Immature natural killer cell (primary cell): ENCODE results near the gene VPS33B. TPM values are rescaled to one million over a fixed set of nuclear protein-coding genes. Genes with fewer than 3 reads are reported as not detected.
A peak's percentile ranks its signal among the peaks of the same experiment; 100 is the strongest.
"Not testable (repeated sequence)": the region's sequence is repeated elsewhere in the genome, so short reads cannot be mapped to it uniquely, and the experiment has no call there.

Experiments
- DNase-seq, 3 donors: peaks; one replicate each; pipeline ENCODE4 v3.0.0; 2022; ENCODE audit warnings: mixed read lengths in 1 of 3
- H3K27ac Mint-ChIP-seq, 6 donors: one replicate each; pipeline ENCODE4 v1.8.0; 2020; ENCODE audit warnings: mixed read lengths in 6 of 6, mild to moderate bottlenecking in 5 of 6, inconsistent platforms in 4 of 6, moderate library complexity in 3 of 6
- H3K27me3 Mint-ChIP-seq, 3 donors: one replicate each; pipeline ENCODE4 v1.8.0; 2020 to 2021; ENCODE audit warnings: low read depth in 3 of 3, mild to moderate bottlenecking in 3 of 3, mixed read lengths in 3 of 3, moderate library complexity in 3 of 3, inconsistent platforms in 1 of 3
- H3K36me3 Mint-ChIP-seq, 3 donors: one replicate each; pipeline ENCODE4 v1.8.0; 2020; ENCODE audit warnings: mixed read lengths in 3 of 3, inconsistent platforms in 2 of 3, mild to moderate bottlenecking in 2 of 3
- H3K4me1 Mint-ChIP-seq, 2 donors: one replicate each; pipeline ENCODE4 v1.8.0; 2020; ENCODE audit warnings: inconsistent platforms in 2 of 2, mild to moderate bottlenecking in 2 of 2, mixed read lengths in 2 of 2, moderate library complexity in 1 of 2
- H3K4me3 Mint-ChIP-seq, 5 donors: one replicate each; pipeline ENCODE4 v1.8.0; 2020; ENCODE audit warnings: mild to moderate bottlenecking in 5 of 5, mixed read lengths in 5 of 5, inconsistent platforms in 3 of 5, moderate library complexity in 3 of 5
- H3K9me3 Mint-ChIP-seq, 6 donors: one replicate each; pipeline ENCODE4 v1.8.0; 2020; ENCODE audit warnings: mild to moderate bottlenecking in 6 of 6, mixed read lengths in 6 of 6, inconsistent platforms in 4 of 6, moderate library complexity in 3 of 6
- polyA plus RNA-seq, 3 donors: library from polyadenylated mRNA; unstranded; fragments of 300-500 nt; fragmentation: Illumina TruSeq; gene quantifications; one replicate each; pipeline ENCODE4 v1.2.3, GENCODE V29; 2021

The VPS33B gene
- polyA plus RNA-seq, 3 donors from 2014 or later, result 4.2 to 10.5 (median 4.7) TPM

DNA sequence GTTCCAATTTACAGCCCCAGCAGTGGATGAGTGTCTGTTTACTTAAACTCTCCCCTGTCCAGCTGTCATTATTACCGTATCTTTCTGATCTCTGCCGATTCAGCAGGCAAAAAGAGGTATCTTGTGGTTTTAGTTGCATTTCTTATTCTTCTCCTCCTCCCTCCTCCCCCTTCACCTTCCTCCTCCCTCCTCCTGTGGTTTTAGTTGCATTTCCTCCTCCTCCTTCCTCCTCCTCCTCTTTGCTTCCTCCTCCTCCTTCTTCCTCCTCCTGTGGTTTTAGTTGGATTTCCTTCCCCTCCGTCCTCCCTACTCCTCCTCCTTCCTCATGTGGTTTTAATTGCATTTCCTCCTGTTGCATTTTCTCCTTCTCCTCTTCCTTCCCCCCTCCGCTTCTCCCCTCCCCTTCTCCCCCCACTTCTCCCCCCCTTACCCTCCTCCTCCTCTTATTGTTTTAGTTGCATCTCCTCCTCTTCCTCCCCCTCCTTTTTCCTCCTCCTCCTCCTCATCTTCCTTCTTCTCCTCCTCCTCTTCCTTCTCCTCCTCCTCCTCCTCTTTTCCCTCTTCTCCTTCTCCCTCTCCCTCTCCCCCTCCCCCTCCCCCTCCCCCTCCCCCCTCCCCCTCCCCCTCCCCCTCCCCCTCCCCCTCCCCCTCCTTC is 25.3 kb upstream of the VPS33B start:
- peaks cover 0 to 9% (median 7%) of the 10 kb centered on the region in 3 donors for H3K27me3 Mint-ChIP-seq
- no peak for DNase-seq
- H3K4me3 Mint-ChIP-seq, result peak overlapping the region in 3 of 5 donors; percentile 41 to 71 (median 50)
- H3K36me3 Mint-ChIP-seq, result no peaks in the 10 kb centered on the region
- H3K9me3 Mint-ChIP-seq, result no peaks in the 10 kb centered on the region
- H3K4me1 Mint-ChIP-seq, result peaks cover 15 to 17% of the 10 kb centered on the region in 2 donors
- H3K27ac Mint-ChIP-seq, result peak overlapping the region in 3 of 6 donors; percentile 20 to 31 (median 20)

- not testable (repeated sequence) for H3K36me3 Mint-ChIP-seq, H3K9me3 Mint-ChIP-seq, H3K27ac Mint-ChIP-seq, H3K4me3 Mint-ChIP-seq, DNase-seq, H3K27me3 Mint-ChIP-seq
- peaks cover 15 to 17% of the 10 kb centered on the region in 2 donors for H3K4me1 Mint-ChIP-seq
Measured at GRCh38 chr15:91046056-91046455, 23.7 kb upstream of the VPS33B start.

DNA sequence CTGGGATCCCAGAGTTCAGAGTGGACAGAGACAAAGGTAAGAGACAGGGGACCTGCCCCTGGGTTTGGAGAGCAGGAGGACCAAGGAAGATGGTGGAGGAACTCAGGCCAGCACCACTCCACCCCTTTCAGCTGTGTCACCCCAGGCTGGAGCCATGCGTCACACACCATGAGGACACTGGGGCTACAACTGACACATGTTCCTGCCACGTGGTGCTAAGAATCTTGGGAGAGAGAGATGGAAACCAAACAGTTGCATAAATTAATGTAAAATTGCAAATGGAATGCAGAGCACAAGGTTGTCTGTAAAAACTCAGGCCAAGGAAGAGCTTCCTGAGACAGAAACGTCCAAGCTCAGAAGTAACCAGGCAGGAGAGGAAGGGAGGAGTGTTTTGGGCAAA is 22.7 kb upstream of the VPS33B start:
- DNase-seq, result no peak
- Mint-ChIP-seq H3K36me3 (no peaks in the 10 kb centered on the region), H3K4me1 (peaks cover 15 to 17% of the 10 kb centered on the region in 2 donors), H3K27me3 (peaks cover 0 to 4% (median 3%) of the 10 kb centered on the region in 3 donors), H3K27ac (peak overlapping the region in 1 of 6 donors; percentile 9), H3K4me3 (no peak overlapping the region), H3K9me3 (no peaks in the 10 kb centered on the region)

GRCh38 chr15:91043202-91043874 is 20.9 kb upstream of the VPS33B start:
- Mint-ChIP-seq H3K9me3 (peaks cover 0 to 1% (median 0%) of the 10 kb centered on the region in 6 donors), H3K27ac (no peak overlapping the region), H3K27me3 (peaks cover 0 to 3% (median 3%) of the 10 kb centered on the region in 3 donors), H3K4me1 (peaks cover 10 to 15% of the 10 kb centered on the region in 2 donors), H3K4me3 (no peak overlapping the region), H3K36me3 (no peaks in the 10 kb centered on the region)
- DNase-seq, result no peak

- no peak for DNase-seq
- Mint-ChIP-seq H3K36me3 (no peaks in the 10 kb centered on the region), H3K27ac (no peak overlapping the region), H3K9me3 (peaks cover 0 to 1% (median 0%) of the 10 kb centered on the region in 6 donors), H3K4me1 (no peaks in the 10 kb centered on the region), H3K27me3 (peaks cover 0 to 3% (median 3%) of the 10 kb centered on the region in 3 donors), H3K4me3 (no peak overlapping the region)
Measured at GRCh38 chr15:91040856-91041255, 18.5 kb upstream of the VPS33B start.

DNA sequence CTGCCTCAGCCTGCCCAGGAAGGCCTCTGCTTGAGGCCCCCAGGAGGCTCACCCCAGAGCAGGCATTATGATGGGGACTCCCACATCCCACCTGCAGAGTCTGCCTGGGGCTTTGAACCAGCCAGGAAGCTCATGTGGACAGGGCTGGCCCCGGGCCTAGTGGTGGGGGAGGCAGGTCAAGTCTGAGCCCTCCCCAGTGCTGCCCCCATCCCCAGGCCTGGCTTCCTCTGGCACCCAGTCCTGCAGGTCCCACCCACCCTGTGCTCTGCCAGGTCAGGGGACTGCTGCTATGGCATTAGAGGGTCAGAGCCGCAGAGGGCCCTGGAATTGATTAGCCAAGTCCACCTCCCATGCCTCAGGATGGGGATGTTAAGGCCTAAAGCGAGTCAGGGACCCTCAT is 17.6 kb upstream of the VPS33B start:
- no peaks in the 10 kb centered on the region for H3K36me3 Mint-ChIP-seq
- peaks cover 0 to 5% (median 1%) of the 10 kb centered on the region in 3 donors for H3K27me3 Mint-ChIP-seq
- H3K4me1 Mint-ChIP-seq, result no peaks in the 10 kb centered on the region
- no peak overlapping the region for H3K4me3 Mint-ChIP-seq
- H3K9me3 Mint-ChIP-seq, result peaks cover 0 to 1% (median 0%) of the 10 kb centered on the region in 6 donors
- no peak for DNase-seq
- no peak overlapping the region for H3K27ac Mint-ChIP-seq

DNA sequence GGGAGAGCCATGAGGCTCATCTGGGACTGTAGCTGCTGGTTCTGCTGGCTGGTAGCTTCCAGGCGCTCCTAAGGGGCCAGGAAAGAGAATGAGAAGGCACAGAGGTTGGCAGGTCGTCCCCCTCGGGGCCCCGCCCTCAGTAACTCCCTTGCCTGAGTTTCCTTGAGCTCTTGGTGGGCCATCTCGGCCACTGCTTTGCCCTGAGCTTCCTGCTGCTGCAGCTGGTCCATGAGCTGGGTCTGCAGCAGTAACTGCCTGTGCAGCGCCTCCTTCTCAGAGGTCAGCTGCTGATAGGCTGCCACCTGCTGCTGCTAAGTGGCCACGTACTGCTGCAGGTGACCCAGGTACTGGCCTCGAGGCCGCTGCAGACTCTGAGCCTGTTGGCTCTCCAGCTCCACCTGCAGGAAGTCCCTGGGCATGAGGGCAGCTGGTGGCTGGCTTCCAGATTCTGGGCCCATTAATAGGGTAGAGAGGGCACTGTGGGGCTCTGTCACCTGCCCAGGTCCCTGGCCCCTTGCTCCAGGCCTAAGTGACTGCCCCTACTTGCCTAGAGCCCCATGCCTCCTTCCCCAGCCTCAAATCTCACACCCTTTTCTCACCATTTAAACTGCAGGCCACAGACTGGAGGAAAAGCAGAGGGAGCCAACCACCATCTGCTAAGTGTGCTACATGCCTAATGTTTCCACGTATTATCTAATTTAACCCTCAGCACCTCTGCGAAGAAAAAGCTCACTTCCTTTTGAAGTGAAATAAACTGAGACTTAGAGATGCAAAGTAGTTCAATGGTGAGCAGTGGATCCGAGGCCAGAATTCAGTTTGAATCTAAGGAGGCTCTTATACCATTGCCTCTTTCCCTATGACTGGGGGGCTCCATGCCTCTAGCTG is 10.8 kb upstream of the VPS33B start:
- Mint-ChIP-seq H3K4me3 (no peak overlapping the region), H3K4me1 (peaks cover 1 to 7% of the 10 kb centered on the region in 2 donors), H3K27me3 (peaks cover 1 to 8% (median 3%) of the 10 kb centered on the region in 3 donors), H3K36me3 (no peaks in the 10 kb centered on the region), H3K9me3 (no peaks in the 10 kb centered on the region), H3K27ac (peak overlapping the region in 1 of 6 donors; percentile 80)
- peak; percentile 28 to 38 (median 30) for DNase-seq

DNA sequence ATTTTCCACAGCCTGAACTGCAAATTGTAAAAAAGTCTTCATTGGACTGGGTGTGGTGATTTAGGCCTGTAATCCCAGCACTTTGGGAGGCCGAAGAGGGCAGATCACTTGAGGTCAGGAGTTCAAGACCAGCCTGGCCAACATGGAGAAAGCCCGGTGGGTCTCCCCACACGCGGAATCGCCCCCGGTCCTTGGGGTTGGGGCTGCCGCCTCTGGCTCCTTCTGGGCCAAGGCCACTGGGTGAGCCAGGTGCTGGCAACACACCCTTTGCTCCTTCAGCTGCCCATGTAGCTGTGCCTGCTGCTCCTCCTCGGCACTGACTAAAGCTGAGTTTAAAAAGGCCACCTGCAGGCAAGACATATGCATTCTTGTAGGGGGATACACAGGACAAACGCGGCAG is 9.4 kb upstream of the VPS33B start:
- no peak for DNase-seq
- H3K27me3 Mint-ChIP-seq, result peaks cover 1 to 8% (median 3%) of the 10 kb centered on the region in 3 donors
- H3K9me3 Mint-ChIP-seq, result no peaks in the 10 kb centered on the region
- H3K4me1 Mint-ChIP-seq, result peaks cover 1 to 7% of the 10 kb centered on the region in 2 donors
- H3K36me3 Mint-ChIP-seq, result no peaks in the 10 kb centered on the region
- H3K4me3 Mint-ChIP-seq, result no peak overlapping the region
- H3K27ac Mint-ChIP-seq, result no peak overlapping the region

DNA sequence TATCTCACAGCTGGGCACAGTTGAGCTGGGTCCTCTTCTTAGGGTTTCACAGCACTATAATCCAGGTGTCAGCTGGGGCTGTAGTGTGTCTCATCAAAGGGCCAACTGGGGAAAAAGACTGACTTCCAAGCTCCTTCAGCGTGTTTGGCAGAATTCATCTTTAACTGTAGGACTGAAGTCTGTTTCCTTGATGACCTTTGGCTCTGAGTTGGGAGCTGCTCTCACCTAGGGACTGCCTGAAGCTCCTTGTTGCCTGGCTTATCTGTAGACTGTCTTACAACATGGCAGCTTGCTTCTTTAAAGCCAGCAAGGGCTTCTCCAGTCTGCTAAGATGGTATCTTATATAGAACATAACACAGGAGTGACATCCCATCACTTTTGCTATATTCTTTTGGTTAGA is 5.3 kb upstream of the VPS33B start:
- Mint-ChIP-seq H3K27me3 (peaks cover 0 to 3% (median 0%) of the 10 kb centered on the region in 3 donors), H3K36me3 (no peaks in the 10 kb centered on the region), H3K4me3 (no peak overlapping the region), H3K4me1 (peaks cover 6 to 9% of the 10 kb centered on the region in 2 donors), H3K27ac (no peak overlapping the region), H3K9me3 (no peaks in the 10 kb centered on the region)
- no peak for DNase-seq

- no peaks in the 10 kb centered on the region for H3K9me3 Mint-ChIP-seq
- peak overlapping the region in 1 of 6 donors; percentile 45 for H3K27ac Mint-ChIP-seq
- DNase-seq, result no peak
- H3K27me3 Mint-ChIP-seq, result peaks cover 0 to 10% (median 0%) of the 10 kb centered on the region in 3 donors
- peaks cover 30 to 44% of the 10 kb centered on the region in 2 donors for H3K4me1 Mint-ChIP-seq
- peak overlapping the region in 3 of 5 donors; percentile 98 to 99 (median 98) for H3K4me3 Mint-ChIP-seq
- H3K36me3 Mint-ChIP-seq, result no peaks in the 10 kb centered on the region
Measured at GRCh38 chr15:91023720-91024119, 1.3 kb upstream of the VPS33B start.

DNA sequence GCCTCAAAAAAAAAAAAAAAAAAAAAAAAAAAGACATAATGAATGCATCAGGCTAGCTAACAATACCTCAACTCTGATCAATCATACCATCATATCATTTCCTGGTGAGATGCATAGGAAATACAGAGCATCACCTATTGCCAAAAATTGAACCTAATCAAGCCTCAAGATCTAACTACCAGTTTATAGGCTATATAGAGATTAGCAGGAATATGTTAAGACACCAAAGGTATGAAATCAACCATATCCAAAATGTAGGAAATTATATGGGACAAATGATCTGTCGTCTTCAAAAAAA is 387 bp upstream of the VPS33B start:
- peak overlapping the region; percentile 95 to 99 (median 98) for H3K4me3 Mint-ChIP-seq
- no peaks in the 10 kb centered on the region for H3K36me3 Mint-ChIP-seq
- peaks cover 38 to 54% of the 10 kb centered on the region in 2 donors for H3K4me1 Mint-ChIP-seq
- no peak for DNase-seq
- H3K27ac Mint-ChIP-seq, result peak overlapping the region; percentile 81 to 98 (median 92)
- H3K27me3 Mint-ChIP-seq, result peaks cover 0 to 10% (median 0%) of the 10 kb centered on the region in 3 donors
- H3K9me3 Mint-ChIP-seq, result no peaks in the 10 kb centered on the region

- H3K36me3 Mint-ChIP-seq, result peaks cover 0 to 3% (median 0%) of the 10 kb centered on the region in 3 donors
Measured at GRCh38 chr15:91021516-91022074, 799 bp downstream of the VPS33B start.

DNA sequence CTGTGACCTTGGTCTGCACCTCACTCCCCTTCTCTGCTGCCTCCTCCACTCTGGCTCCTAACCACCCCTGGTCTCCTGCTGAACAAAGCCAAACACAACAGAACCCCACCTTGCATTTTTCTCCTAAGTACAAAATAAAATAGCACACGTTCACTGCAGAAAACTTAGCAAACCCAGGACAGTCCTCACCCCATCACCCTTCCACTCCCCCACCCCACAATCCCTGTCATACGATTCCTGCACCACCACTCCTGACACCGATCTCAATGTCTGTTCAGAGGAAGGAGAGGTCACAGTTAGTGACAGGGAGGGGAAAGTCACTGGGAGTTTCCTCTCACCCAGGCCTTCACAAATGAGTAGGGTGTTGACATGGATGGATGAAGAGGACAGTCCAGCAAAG is 4.2 kb downstream of the VPS33B start:
- peaks cover 3 to 18% (median 3%) of the 10 kb centered on the region in 3 donors for H3K36me3 Mint-ChIP-seq
- peak overlapping the region in 4 of 6 donors; percentile 37 to 82 (median 77) for H3K27ac Mint-ChIP-seq
- H3K9me3 Mint-ChIP-seq, result no peaks in the 10 kb centered on the region
- peaks cover 0 to 9% (median 0%) of the 10 kb centered on the region in 3 donors for H3K27me3 Mint-ChIP-seq
- DNase-seq, result no peak
- H3K4me1 Mint-ChIP-seq, result peaks cover 40 to 54% of the 10 kb centered on the region in 2 donors
- H3K4me3 Mint-ChIP-seq, result no peak overlapping the region

More at GRCh38 chr15:91021516-91022074, 799 bp downstream of the VPS33B start:
- DNase-seq, result no peak
- Mint-ChIP-seq H3K9me3 (no peaks in the 10 kb centered on the region), H3K27ac (peak overlapping the region; percentile 81 to 98 (median 92)), H3K4me1 (peaks cover 41 to 57% of the 10 kb centered on the region in 2 donors), H3K4me3 (peak overlapping the region; percentile 95 to 99 (median 98)), H3K27me3 (peaks cover 0 to 10% (median 0%) of the 10 kb centered on the region in 3 donors)
